Trophoblast cell (in vitro differentiated cells and primary cell): ENCODE measurements around the gene NUB1.

Experiments
- DNase-seq, 2 donors: peaks; one replicate each; pipeline ENCODE4 v3.0.0-alpha.2; 2016
- H2AFZ ChIP-seq: 2 replicates; pipeline ENCODE4 v1.6.1; 2013; ENCODE audit warnings: low read length, moderate library complexity, mild to moderate bottlenecking; ENCODE audit not compliant: insufficient read depth, poor library complexity
- H2AK5ac ChIP-seq: 2 replicates; pipeline ENCODE4 v1.6.1; 2013; ENCODE audit warnings: mild to moderate bottlenecking, low read length
- H2BK120ac ChIP-seq: 2 replicates; pipeline ENCODE4 v1.6.1; 2013; ENCODE audit warnings: low read length, mild to moderate bottlenecking, moderate library complexity; ENCODE audit not compliant: insufficient read depth, poor library complexity
- H2BK12ac ChIP-seq: 2 replicates; pipeline ENCODE4 v1.6.1; 2013; ENCODE audit warnings: mild to moderate bottlenecking, low read length, moderate library complexity
- H2BK5ac ChIP-seq: 2 replicates; pipeline ENCODE4 v1.6.1; 2013; ENCODE audit warnings: low read length, low read depth, moderate library complexity, mild to moderate bottlenecking; ENCODE audit not compliant: poor library complexity
- H3K14ac ChIP-seq: 2 replicates; pipeline ENCODE4 v1.6.1; 2013; ENCODE audit warnings: mild to moderate bottlenecking, low read length
- H3K18ac ChIP-seq: 2 replicates; pipeline ENCODE4 v1.6.1; 2013; ENCODE audit warnings: mild to moderate bottlenecking, low read length
- H3K23ac ChIP-seq: 2 replicates; pipeline ENCODE4 v1.6.1; 2013; ENCODE audit warnings: low read length
- H3K27ac ChIP-seq: 2 replicates; pipeline ENCODE4 v1.5.1; 2013; ENCODE audit warnings: low read depth, mild to moderate bottlenecking, inconsistent platforms, low read length, moderate library complexity
- H3K27me3 ChIP-seq: 2 replicates; pipeline ENCODE4 v1.6.1; 2013; ENCODE audit warnings: inconsistent platforms, mild to moderate bottlenecking, low read length, moderate library complexity; ENCODE audit not compliant: insufficient read depth
- H3K36me3 ChIP-seq, 2 experiments: 1 replicate in 1 of 2; 2 replicates in 1 of 2; pipeline ENCODE4 v1.6.1; 2013; ENCODE audit warnings: low read length in 2 of 2, mild to moderate bottlenecking in 2 of 2, moderate library complexity in 1 of 2; ENCODE audit not compliant: insufficient read depth in 2 of 2, control insufficient read depth in 1 of 2
- H3K4ac ChIP-seq: 2 replicates; pipeline ENCODE4 v1.6.1; 2013; ENCODE audit warnings: low read depth, mild to moderate bottlenecking, low read length, moderate library complexity
- H3K4me1 ChIP-seq, 2 experiments: 1 replicate in 1 of 2; 2 replicates in 1 of 2; pipeline ENCODE4 v1.6.1; 2013; ENCODE audit warnings: low read length in 2 of 2, mild to moderate bottlenecking in 2 of 2, moderate library complexity in 1 of 2; ENCODE audit not compliant: insufficient read depth in 2 of 2, control insufficient read depth in 1 of 2
- H3K4me2 ChIP-seq: 2 replicates; pipeline ENCODE4 v1.6.1; 2013; ENCODE audit warnings: inconsistent platforms, mild to moderate bottlenecking, low read length, moderate library complexity
- H3K4me3 ChIP-seq: 2 replicates; pipeline ENCODE4 v1.5.1; 2013; ENCODE audit warnings: mild to moderate bottlenecking, low read depth, low read length, inconsistent platforms
- H3K79me1 ChIP-seq: one replicate; pipeline ENCODE4 v1.6.1; 2013; ENCODE audit warnings: low read length
- H3K79me2 ChIP-seq: 2 replicates; pipeline ENCODE4 v1.6.1; 2013; ENCODE audit warnings: low read length, mild to moderate bottlenecking; ENCODE audit not compliant: control insufficient read depth, insufficient read depth, poor library complexity
- H3K9ac ChIP-seq: 2 replicates; pipeline ENCODE4 v1.6.1; 2013; ENCODE audit warnings: mild to moderate bottlenecking, low read length
- H3K9me3 ChIP-seq: 2 replicates; pipeline ENCODE4 v1.6.1; 2013; ENCODE audit warnings: low read depth, mild to moderate bottlenecking, control low read depth, inconsistent platforms, low read length; ENCODE audit not compliant: insufficient read depth
- H4K12ac ChIP-seq: 2 replicates; pipeline ENCODE4 v1.6.1; 2013; ENCODE audit warnings: low read depth, mild to moderate bottlenecking, low read length, moderate library complexity
- H4K8ac ChIP-seq: 2 replicates; pipeline ENCODE4 v1.6.1; 2013; ENCODE audit warnings: low read depth, mild to moderate bottlenecking, low read length, moderate library complexity
- H4K91ac ChIP-seq: one replicate; pipeline ENCODE4 v1.6.1; 2013; ENCODE audit warnings: low read depth, mild to moderate bottlenecking, low read length, moderate library complexity
- WGBS: extraction: QIAGEN DNeasy Blood & Tissue Kit; methylation state at CpG from one replicate; pipeline ENCODE4 v1.1.7; 2013; ENCODE audit warnings: missing lambda C conversion rate; ENCODE audit not compliant: insufficient read length, insufficient coverage; ENCODE audit errors: extremely low coverage; 5-methylcytosine and 5-hydroxymethylcytosine counted together

NUB1 gene

GRCh38 chr7:151384776-151385625 lies 43.4 kb downstream of the NUB1 start:
- H3K79me1 ChIP-seq = no peaks in the 10 kb centered on the region
- no peak overlapping the region for H2AK5ac ChIP-seq
- no peak overlapping the region for H3K4me2 ChIP-seq
- H2BK5ac ChIP-seq = no peak overlapping the region
- no peak overlapping the region for H3K18ac ChIP-seq
- no CpG with 5 or more reads among the region's 26 CpGs for WGBS
- H3K79me2 ChIP-seq = no peaks in the 10 kb centered on the region
- H3K36me3 ChIP-seq = peaks cover 5 to 8% of the 10 kb centered on the region in 2 experiments
- H2BK12ac ChIP-seq = no peak overlapping the region
- peaks cover 10% of the 10 kb centered on the region for H3K27me3 ChIP-seq
- no peak overlapping the region for H3K4me3 ChIP-seq
- no peak overlapping the region for H2BK120ac ChIP-seq
- H2AFZ ChIP-seq = no peak overlapping the region
- H4K8ac ChIP-seq = no peak overlapping the region
- H4K91ac ChIP-seq = no peak overlapping the region
- no peak overlapping the region for H4K12ac ChIP-seq
- H3K9ac ChIP-seq = no peak overlapping the region
- no peak for DNase-seq
- no peak overlapping the region for H3K27ac ChIP-seq
- H3K9me3 ChIP-seq = peaks cover 2% of the 10 kb centered on the region
- H3K4me1 ChIP-seq = peaks cover 9 to 11% of the 10 kb centered on the region in 2 experiments
- H3K4ac ChIP-seq = no peak overlapping the region
- no peak overlapping the region for H3K23ac ChIP-seq
- no peak overlapping the region for H3K14ac ChIP-seq

GRCh38 chr7:151385626-151386300 lies 44.2 kb downstream of the NUB1 start:
- no peak overlapping the region for H3K4me3 ChIP-seq
- H4K8ac ChIP-seq = no peak overlapping the region
- H3K4ac ChIP-seq = no peak overlapping the region
- peaks cover 9 to 11% of the 10 kb centered on the region in 2 experiments for H3K4me1 ChIP-seq
- DNase-seq = no peak
- no peak overlapping the region for H2AFZ ChIP-seq
- H3K18ac ChIP-seq = no peak overlapping the region
- H3K14ac ChIP-seq = no peak overlapping the region
- H4K91ac ChIP-seq = no peak overlapping the region
- H3K9me3 ChIP-seq = peaks cover 2% of the 10 kb centered on the region
- H3K36me3 ChIP-seq = peaks cover 5 to 8% of the 10 kb centered on the region in 2 experiments
- no peak overlapping the region for H3K9ac ChIP-seq
- H2AK5ac ChIP-seq = no peak overlapping the region
- H3K4me2 ChIP-seq = no peak overlapping the region
- H2BK12ac ChIP-seq = no peak overlapping the region
- no peaks in the 10 kb centered on the region for H3K79me1 ChIP-seq
- no peak overlapping the region for H4K12ac ChIP-seq
- no peak overlapping the region for H3K27ac ChIP-seq
- H3K27me3 ChIP-seq = peaks cover 10% of the 10 kb centered on the region
- H3K79me2 ChIP-seq = no peaks in the 10 kb centered on the region
- no peak overlapping the region for H3K23ac ChIP-seq
- H2BK5ac ChIP-seq = no peak overlapping the region
- H2BK120ac ChIP-seq = no peak overlapping the region
- no CpG with 5 or more reads among the region's 26 CpGs for WGBS

- H3K14ac ChIP-seq = no peak overlapping the region
- peaks cover 2% of the 10 kb centered on the region for H3K9me3 ChIP-seq
- H2BK12ac ChIP-seq = no peak overlapping the region
- no CpG with 5 or more reads among the region's 16 CpGs for WGBS
- no peak overlapping the region for H3K4me2 ChIP-seq
- no peak overlapping the region for H3K4me3 ChIP-seq
- no peak overlapping the region for H3K4ac ChIP-seq
- no peak overlapping the region for H3K23ac ChIP-seq
- H4K12ac ChIP-seq = no peak overlapping the region
- H4K8ac ChIP-seq = no peak overlapping the region
- peaks cover 6 to 8% of the 10 kb centered on the region in 2 experiments for H3K4me1 ChIP-seq
- H2AK5ac ChIP-seq = no peak overlapping the region
- no peak overlapping the region for H2BK5ac ChIP-seq
- H3K27me3 ChIP-seq = peaks cover 9% of the 10 kb centered on the region
- no peak overlapping the region for H4K91ac ChIP-seq
- H3K79me1 ChIP-seq = no peaks in the 10 kb centered on the region
- H3K9ac ChIP-seq = no peak overlapping the region
- H3K79me2 ChIP-seq = no peaks in the 10 kb centered on the region
- H2BK120ac ChIP-seq = no peak overlapping the region
- H3K27ac ChIP-seq = no peak overlapping the region
- H2AFZ ChIP-seq = no peak overlapping the region
- DNase-seq = peak in 1 of 2 donors; percentile 52
- H3K18ac ChIP-seq = no peak overlapping the region
- peaks cover 5 to 8% of the 10 kb centered on the region in 2 experiments for H3K36me3 ChIP-seq
These were observed 44.9 kb downstream of the NUB1 start for GRCh38 chr7:151386301-151387160.
